Inferior parietal cortex (tissue), 1 donor: Measurements from ENCODE around the gene C2orf76.
"Not testable (repeated sequence)": the region's sequence is repeated elsewhere in the genome, so short reads cannot be mapped to it uniquely, and the experiment has no call there.

ENCODE experiments used
- DNase-seq: peaks from one replicate; pipeline ENCODE4 v3.0.0-alpha.2; 2016; ENCODE audit errors: extremely low spot score

The C2orf76 gene

DNA sequence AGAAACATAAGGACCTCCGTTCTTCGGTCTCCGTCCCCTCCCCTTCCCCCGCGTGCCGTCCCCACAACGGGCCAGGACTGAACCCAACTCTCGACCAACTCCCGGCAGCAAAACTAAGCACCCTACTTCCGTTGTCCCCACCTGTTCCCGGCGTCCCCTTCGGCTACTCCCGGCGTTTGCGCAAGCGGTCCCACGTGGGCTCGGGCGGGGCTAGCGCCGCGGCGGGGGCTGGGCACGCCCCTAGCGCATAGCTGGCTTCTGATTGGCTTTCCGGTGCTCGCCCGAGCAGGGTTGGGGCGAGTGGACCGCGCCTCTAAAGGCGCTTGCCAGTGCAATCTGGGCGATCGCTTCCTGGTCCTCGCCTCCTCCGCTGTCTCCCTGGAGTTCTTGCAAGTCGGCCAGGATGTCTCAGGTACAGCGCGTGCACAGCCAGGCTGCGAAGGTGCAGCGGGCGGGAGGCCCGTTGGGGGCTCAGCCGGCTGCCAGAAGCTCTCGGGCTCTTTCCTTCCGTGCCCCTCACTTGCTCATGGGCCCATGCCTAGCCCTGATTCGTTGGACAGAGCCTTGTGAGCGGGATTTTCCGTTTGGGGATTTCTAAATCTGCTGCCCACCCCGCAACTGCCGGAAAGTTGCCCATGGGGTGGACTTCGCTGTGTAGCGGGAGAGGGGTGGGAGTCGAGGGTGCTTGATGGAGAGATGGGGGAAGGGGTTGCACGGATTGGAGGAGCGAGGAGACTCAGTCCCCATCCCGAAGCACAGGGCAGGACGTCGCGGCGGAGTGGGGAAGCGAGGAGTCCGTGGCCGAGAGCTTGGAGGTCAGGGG lies at the start of gene C2orf76, which contains the start of gene DBI:
Gene C2orf76 (minus strand): TSS at position 186 of the 823 bp plus-strand sequence. CDS start 26,875 bp downstream, outside the sequence.
Gene DBI (plus strand): TSS at position 329 of the 823 bp plus-strand sequence. CDS start 75 bp downstream, at position 404.
- DNase-seq = peak; percentile 98

GRCh38 chr2:119415630-119416029 lies 49.0 kb upstream of the C2orf76 start:
- DNase-seq = no peak

- DNase-seq = no peak
These were observed 48.3 kb upstream of the C2orf76 start for GRCh38 chr2:119414894-119415293.

DNA sequence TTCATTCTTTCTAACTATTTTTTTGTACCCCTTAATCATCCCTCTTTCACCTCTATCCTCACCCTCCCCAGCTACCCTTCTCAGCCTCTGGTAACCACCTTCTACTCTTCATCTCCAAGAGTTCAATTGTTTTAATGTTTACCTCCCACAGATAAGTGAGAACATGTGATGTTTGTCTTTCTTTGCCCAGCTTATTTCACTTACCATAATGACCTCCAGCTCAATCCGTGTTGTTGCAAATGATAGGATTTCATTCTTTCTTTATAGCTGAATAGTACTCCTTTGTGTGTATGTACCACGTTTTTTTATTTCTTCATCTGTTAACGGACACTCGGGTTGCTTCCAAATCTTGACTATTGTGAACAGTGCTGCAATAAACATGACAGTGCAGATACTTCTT lies 42.9 kb upstream of the C2orf76 start:
- no peak for DNase-seq

- DNase-seq = no peak
These were observed 41.6 kb upstream of the C2orf76 start for GRCh38 chr2:119408221-119408619.

- DNase-seq = peak; percentile 82
These were observed 41.0 kb upstream of the C2orf76 start for GRCh38 chr2:119407430-119408220.

- DNase-seq = no peak
These were observed 38.5 kb upstream of the C2orf76 start for GRCh38 chr2:119405151-119405550.

GRCh38 chr2:119403618-119404017 lies 37.0 kb upstream of the C2orf76 start:
- not testable (repeated sequence) for DNase-seq

GRCh38 chr2:119402645-119403560 lies 36.3 kb upstream of the C2orf76 start:
- no peak for DNase-seq

- no peak for DNase-seq
These were observed 35.5 kb upstream of the C2orf76 start for GRCh38 chr2:119402106-119402505.

DNA sequence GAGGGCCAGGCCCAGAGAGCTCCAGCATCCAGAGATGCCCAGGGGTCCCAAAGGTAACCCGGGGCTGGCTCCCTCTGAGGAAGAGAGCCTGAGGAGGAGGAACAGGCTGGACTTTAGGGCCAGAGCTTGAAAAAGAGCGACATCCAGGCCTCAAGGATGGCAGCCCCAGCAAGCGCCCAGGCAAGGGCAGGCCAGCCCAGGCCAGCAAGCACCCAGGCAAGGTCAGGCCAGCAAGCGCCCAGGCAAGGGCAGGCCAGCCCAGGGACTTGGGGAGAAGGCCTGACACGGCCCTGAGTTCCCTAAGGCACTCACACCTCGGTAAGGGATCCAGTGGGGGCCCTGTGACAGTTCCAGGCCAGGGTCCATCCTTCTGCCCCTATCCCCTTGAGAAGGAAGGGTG lies 30.6 kb upstream of the C2orf76 start:
- no peak for DNase-seq

DNA sequence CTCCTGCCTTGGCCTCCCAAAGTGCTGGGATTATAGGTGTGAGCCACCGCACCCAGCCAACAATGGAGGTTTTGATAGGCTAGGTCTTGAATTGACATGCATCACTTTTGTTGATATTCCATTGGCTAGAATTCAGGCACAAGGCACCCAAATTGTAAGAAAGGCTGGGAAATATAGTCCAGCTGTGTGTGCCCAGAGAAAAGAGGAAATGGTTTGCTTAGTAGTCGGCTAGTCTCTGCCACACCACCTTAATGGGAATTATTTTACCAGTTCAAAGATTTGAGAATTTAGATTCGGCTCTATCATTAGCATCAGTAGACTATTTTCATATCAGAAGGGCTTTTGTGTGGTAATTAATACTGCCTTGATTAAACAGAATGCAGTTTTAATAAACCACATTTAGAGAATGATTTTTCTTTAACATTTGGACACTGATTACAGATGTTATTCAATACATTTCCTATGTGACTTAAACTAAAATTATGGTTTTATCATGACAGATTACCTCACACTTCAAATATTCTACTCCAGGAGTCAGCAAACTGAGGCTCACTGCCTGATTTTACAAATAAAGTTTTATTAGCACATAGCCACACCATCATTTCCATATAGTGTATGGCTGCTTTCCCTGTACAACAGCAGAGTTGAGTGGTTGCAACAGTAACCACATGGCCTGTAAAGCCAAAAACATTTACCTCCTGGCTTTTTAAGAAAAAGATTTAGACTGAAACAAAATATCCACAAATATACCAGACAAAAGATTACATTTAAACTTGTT lies 27.5 kb upstream of the C2orf76 start:
- DNase-seq = no peak

DNA sequence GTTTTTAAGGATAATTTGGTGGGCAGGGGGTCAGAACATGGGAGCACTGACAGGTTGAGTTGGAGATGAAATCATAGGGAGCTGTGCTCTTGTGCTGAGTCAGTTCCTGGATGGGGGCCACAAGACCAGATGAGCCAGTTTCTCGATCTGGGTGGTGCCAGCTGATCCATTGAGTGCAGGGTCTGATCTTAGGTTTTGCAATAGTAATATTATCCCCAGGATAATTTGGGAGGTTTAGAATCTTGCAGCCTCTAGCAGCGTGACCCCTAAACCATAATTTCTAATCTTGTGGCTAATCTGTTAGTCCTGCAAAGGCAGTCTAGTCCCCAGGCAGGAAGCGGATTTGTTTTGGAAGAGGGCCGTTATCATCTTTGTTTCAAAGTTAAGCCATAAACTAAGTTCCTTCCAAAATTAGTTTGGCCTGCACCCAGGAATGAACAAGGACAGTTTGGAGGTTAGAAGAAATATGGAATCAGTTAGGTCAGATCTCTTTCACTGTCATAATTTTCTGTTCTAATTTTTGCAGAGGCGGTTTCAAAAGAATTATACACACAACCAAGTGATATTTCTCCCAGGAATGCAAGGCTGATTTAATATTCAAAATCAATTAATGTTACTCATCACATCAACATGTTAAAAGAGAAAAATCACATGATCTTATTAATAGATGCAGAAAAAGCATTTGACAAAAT lies 23.1 kb upstream of the C2orf76 start:
- no peak for DNase-seq

DNA sequence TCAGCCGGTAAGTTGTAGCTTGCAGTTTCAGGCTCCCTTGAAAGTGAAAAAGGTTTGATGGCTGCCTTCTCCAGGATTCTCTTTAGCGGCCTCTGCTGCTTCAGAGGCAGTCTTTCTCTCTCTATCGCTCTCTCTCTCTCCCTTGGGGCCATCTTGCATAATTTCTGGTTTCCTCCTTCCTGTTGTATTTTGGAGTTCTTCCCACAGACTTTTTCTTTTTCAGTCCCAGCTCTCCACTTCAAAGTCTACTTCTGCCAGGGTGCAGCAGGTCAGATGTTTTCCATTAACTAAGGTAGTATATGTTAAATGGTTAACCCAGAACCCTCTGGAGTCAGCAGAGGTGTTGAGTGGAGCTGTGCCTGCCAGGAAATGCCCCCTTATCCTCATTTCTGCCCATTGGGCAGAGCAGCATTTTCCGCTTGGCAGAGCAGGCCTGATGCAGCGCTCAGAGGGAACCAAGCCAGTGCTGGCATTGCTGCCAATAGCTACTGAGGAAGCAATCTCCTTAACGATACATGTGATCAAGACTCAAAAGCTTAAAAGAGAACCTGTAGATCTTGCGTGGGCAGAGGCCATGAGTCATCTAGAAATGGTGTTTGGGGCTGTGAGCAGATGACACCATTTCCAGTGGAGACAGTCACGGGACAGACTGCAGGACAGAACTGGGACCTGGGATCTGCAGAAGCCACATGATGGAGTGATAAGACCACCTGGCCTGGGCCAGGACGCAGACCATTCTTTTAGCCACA lies 20.9 kb upstream of the C2orf76 start:
- peak; percentile 72 for DNase-seq

GRCh38 chr2:119385466-119385865 lies 18.8 kb upstream of the C2orf76 start:
- no peak for DNase-seq

DNA sequence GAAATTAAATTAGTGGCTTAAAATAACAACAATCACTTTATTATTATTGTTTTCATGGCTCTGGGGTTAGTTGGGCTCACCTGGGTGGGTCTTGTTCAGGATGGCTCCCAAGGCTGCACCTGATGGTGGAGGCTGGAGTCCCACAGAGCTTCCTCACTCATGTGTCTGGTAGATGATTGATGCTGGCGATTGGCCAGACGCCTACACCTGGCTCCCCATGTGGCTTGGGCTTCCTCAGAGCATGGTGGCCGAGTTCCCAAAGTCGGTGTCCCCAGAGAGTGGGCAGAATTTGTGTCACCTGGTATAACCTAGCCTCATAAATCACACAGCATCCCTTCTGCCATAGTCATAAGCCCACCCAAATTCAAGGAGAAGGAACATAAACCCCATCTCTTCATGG lies 18.3 kb upstream of the C2orf76 start:
- DNase-seq = no peak

GRCh38 chr2:119383410-119384140 lies 16.9 kb upstream of the C2orf76 start:
- no peak for DNase-seq

DNA sequence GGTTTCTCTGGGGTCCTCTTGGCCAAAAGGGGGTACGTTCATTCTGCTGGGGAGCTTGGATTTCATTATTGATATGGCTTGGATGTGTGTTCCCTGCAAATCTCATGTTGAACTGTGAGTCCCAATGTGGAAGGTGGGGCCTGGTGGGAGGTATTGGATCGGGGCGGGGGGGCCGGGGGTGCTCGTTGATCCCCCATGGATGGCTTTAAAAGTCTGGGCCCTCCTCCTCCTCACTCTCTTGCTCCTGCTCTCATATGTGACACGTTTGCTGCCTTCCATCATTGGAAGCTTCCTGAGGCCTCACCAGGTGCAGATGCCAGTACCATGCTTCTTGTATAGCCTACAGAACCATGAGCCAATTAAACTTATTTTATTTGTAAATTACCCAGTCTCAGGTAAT lies 11.9 kb upstream of the C2orf76 start:
- DNase-seq = no peak

DNA sequence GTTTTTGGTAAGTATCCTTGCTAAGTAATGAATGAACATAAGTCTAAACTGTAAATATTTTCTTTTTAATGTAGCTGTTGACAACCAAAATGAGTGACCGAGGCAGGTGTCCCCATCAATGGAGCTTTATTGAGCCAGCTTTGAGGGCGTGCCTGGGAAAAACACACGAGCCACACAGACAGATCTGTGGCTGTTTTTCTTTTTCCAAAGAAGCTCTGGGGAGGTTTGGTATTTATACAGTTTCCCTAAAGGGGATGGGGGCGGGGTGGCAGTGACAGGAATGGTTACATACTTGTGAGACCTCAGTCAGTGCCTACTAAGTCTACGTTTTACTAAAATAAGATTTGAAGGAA lies 11.3 kb upstream of the C2orf76 start:
- DNase-seq = no peak
